IPS-20b (cell line): ENCODE measurements around the gene NOP9.
"Not testable (repeated sequence)": the region's sequence is repeated elsewhere in the genome, so short reads cannot be mapped to it uniquely, and the experiment has no call there.

Experiments used
- H3K27ac ChIP-seq: one replicate; pipeline ENCODE4 v1.5.1; 2013; ENCODE audit warnings: low read length
- H3K27me3 ChIP-seq: 2 replicates; pipeline ENCODE4 v1.6.1; 2013; ENCODE audit warnings: mild to moderate bottlenecking, low read length, inconsistent platforms; ENCODE audit not compliant: insufficient read depth
- H3K36me3 ChIP-seq: 2 replicates; pipeline ENCODE4 v1.6.1; 2013; ENCODE audit warnings: low read depth, mild to moderate bottlenecking, inconsistent platforms, low read length, moderate library complexity; ENCODE audit not compliant: insufficient read depth
- H3K4me1 ChIP-seq: 2 replicates; pipeline ENCODE4 v1.6.1; 2013; ENCODE audit warnings: mild to moderate bottlenecking, control low read depth, inconsistent platforms, low read length, moderate library complexity; ENCODE audit not compliant: insufficient read depth
- H3K4me3 ChIP-seq: 2 replicates; pipeline ENCODE4 v1.5.1; 2013; ENCODE audit warnings: mild to moderate bottlenecking, low read length, inconsistent platforms
- H3K9ac ChIP-seq: 2 replicates; pipeline ENCODE4 v1.6.1; 2013; ENCODE audit warnings: low read depth, mild to moderate bottlenecking, inconsistent platforms, low read length, moderate library complexity
- H3K9me3 ChIP-seq: 2 replicates; pipeline ENCODE4 v1.6.1; 2013; ENCODE audit warnings: mild to moderate bottlenecking, low read depth, low read length, inconsistent platforms; ENCODE audit not compliant: insufficient read depth

NOP9 gene

GRCh38 chr14:24325963-24326362, 26.3 kb downstream of the NOP9 start:
- H3K4me1 ChIP-seq = peaks cover 3% of the 10 kb centered on the region; the same call in 1 of the 2 replicates

DNA sequence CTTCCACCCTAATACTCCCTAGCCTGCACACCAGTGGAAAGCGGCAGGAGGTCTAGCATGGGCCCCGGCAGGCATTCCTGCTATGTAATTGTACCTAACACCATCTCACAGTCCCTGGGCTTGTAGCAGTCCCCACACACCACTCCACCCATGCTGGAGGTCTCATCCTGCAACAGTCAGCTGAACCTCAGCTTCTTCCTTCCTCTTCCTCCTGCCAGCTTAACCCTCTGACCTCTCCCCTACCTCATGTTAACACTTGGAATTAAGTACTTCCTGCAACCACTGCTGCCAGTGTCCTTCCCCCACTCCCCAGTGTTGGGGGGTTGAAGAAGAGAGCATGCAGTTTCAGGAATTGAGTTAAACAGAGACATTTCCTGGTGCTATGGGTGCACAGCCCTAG, 27.7 kb downstream of the NOP9 start:
- no peak overlapping the region for H3K4me3 ChIP-seq
- H3K36me3 ChIP-seq = no peaks in the 10 kb centered on the region
- no peak overlapping the region for H3K27ac ChIP-seq
- H3K4me1 ChIP-seq = no peaks in the 10 kb centered on the region
- no peak overlapping the region for H3K9ac ChIP-seq
- peaks cover 73% of the 10 kb centered on the region for H3K27me3 ChIP-seq
- H3K9me3 ChIP-seq = no peaks in the 10 kb centered on the region

More at GRCh38 chr14:24325963-24326362, 26.3 kb downstream of the NOP9 start:
- no peaks in the 10 kb centered on the region for H3K9me3 ChIP-seq
- no peak overlapping the region for H3K27ac ChIP-seq
- no peak overlapping the region for H3K4me3 ChIP-seq
- no peaks in the 10 kb centered on the region for H3K36me3 ChIP-seq
- H3K9ac ChIP-seq = no peak overlapping the region
- peaks cover 68% of the 10 kb centered on the region for H3K27me3 ChIP-seq

- not testable (repeated sequence) for H3K4me3 ChIP-seq, H3K4me1 ChIP-seq, H3K27ac ChIP-seq, H3K9ac ChIP-seq, H3K36me3 ChIP-seq, H3K9me3 ChIP-seq
- H3K27me3 ChIP-seq = peaks cover 74% of the 10 kb centered on the region
Measured at GRCh38 chr14:24327914-24328313, 28.3 kb downstream of the NOP9 start.

- peaks cover 74% of the 10 kb centered on the region for H3K27me3 ChIP-seq
- H3K9me3 ChIP-seq = peaks cover 2% of the 10 kb centered on the region; the same call in 1 of the 2 replicates
- no peaks in the 10 kb centered on the region for H3K36me3 ChIP-seq
- H3K27ac ChIP-seq = no peak overlapping the region
- no peak overlapping the region for H3K4me3 ChIP-seq
- H3K4me1 ChIP-seq = no peaks in the 10 kb centered on the region; the same call in 1 of the 2 replicates
- H3K9ac ChIP-seq = no peak overlapping the region
Measured at GRCh38 chr14:24329073-24329663, 29.5 kb downstream of the NOP9 start.

GRCh38 chr14:24329736-24330135, 30.1 kb downstream of the NOP9 start:
- Histone ChIP-seq H3K4me3 (no peak overlapping the region), H3K4me1 (no peaks in the 10 kb centered on the region; the same call in 1 of the 2 replicates), H3K36me3 (no peaks in the 10 kb centered on the region), H3K27ac (no peak overlapping the region), H3K9ac (no peak overlapping the region), H3K27me3 (peaks cover 78% of the 10 kb centered on the region), H3K9me3 (peaks cover 4% of the 10 kb centered on the region; the same call in 1 of the 2 replicates)

DNA sequence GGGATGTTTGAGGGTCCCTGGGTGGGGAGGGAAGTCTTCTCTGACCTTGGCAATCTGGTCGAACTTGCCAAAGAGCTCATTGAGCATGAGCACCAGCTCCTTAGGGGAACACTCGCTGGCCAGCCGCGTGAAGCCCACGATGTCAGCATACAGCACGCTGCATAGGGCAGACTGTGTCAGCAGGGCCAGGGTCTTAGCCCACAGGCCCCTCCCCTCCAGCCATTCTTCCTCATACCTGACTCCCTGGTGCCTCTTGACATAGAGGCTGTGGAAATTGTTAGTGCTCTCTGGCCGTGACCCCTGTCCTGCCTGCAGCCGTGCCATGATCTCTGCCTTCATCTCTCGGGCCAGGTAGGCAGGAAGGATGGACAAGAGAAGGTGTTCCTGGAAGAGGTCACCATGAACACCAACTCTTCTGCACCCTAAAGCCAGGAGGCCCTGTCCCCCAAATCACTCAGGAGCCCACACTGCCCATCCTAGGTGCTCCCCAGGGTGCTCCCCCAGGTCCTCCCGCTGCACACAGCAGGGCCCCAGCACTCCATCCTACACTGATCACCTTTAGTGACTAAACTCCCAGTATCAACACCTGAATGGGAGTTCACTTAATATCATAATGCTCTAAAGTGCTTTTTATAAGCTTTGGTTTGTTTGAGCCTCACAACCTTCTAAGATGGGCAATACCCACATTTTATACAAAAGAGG, 31.5 kb downstream of the NOP9 start:
- Histone ChIP-seq H3K27me3 (peaks cover 80% of the 10 kb centered on the region), H3K4me1 (no peaks in the 10 kb centered on the region; the same call in 1 of the 2 replicates), H3K27ac (no peak overlapping the region), H3K9ac (no peak overlapping the region), H3K4me3 (no peak overlapping the region), H3K9me3 (peaks cover 4% of the 10 kb centered on the region; the same call in 1 of the 2 replicates), H3K36me3 (no peaks in the 10 kb centered on the region)

- H3K27me3 ChIP-seq = peaks cover 84% of the 10 kb centered on the region
Measured at GRCh38 chr14:24331731-24332267, 32.1 kb downstream of the NOP9 start.

DNA sequence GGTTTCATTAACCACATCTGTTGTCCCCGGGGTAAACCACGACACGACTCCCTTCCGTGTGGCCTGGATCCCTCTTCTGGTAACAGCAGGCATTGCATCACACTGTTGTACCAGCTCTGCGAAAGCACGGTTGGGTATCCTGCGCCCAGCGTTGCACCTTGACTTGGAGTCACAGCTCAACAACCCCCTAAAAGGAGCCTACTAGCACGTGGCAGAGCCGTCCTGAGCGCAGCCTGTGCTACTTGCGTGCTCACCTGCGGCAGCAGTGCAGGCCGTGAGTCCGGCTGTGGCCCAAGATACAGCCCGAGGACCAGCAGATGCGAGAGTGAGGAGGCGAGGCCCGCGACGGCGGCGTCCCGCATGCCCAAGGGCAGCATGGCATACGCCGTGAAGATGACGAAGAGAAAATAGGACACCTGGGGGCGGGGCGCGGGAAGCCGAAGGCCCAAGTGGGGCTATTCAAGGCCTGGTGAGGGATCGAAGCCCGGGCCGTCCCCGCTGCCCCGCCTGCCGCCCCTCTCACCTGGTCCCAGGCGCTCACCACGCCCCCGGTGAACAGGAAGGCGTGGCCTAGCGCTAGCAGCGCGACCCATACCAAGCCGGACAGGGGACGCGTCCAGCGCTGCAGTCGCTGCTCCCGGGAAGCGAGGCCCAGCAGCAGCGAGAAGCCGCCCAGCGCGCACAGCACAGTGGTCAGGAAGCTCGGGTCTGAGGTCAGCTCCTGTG, 32.8 kb downstream of the NOP9 start:
- Histone ChIP-seq H3K9me3 (peaks cover 4% of the 10 kb centered on the region; the same call in 1 of the 2 replicates), H3K27me3 (peaks cover 90% of the 10 kb centered on the region), H3K9ac (no peak overlapping the region), H3K27ac (no peak overlapping the region), H3K4me3 (peak overlapping the region; percentile 62), H3K4me1 (no peaks in the 10 kb centered on the region; the same call in 1 of the 2 replicates), H3K36me3 (no peaks in the 10 kb centered on the region)

More at GRCh38 chr14:24331731-24332267, 32.1 kb downstream of the NOP9 start:
- no peak overlapping the region for H3K27ac ChIP-seq
- H3K36me3 ChIP-seq = no peaks in the 10 kb centered on the region
- H3K4me1 ChIP-seq = no peaks in the 10 kb centered on the region; the same call in 1 of the 2 replicates
- H3K9me3 ChIP-seq = peaks cover 4% of the 10 kb centered on the region; the same call in 1 of the 2 replicates
- peak overlapping the region; percentile 62; the same call in 1 of the 2 replicates for H3K4me3 ChIP-seq
- H3K9ac ChIP-seq = no peak overlapping the region

DNA sequence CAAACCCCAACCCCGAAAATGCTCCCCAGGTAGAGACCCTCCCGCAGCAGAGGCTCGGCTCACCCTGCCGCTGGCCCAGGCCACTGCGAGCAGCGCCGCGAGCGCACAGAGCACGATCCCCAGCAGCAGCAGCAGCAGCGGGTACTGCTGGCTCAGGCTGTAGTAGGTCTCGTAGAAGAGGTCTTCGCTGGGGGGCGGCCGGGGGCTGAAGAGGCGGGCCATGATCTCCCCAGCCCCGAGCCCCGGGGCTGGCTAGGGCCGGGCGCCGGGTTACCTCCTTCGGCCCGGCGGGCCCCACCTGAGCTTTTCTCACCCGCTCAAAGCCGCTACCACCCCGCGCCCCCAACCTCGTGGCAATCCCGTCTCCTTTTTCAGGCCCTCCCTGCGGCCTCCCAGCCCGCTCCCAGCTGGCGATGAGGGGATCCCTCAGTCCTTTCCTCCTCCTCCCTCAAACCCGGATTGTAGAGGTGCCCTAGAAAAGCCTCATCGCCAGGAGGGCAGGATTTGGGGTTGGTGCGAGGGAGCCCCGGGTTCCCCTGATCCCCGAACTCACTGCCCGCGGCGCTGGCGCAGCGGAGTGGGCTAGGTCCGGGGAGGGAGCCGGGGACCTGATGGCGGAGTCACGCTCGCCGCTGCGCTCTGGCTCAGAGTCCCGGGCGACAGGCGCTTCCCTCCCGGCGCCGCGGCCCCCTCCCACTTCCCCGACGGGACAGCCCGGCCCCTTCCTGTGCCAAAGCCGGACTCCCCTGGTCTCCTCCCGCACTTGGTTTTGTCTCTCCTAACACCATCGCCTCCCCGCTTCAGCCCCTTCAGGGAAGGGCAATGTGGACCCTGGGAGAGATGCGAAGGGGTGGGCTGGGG, 35.0 kb downstream of the NOP9 start, which contains the start of gene ADCY4:
Gene ADCY4, minus strand, starts transcription at position 641 of the 861 bp plus-strand sequence. Its CDS starts 419 bp downstream, at position 222.
- Histone ChIP-seq H3K36me3 (no peaks in the 10 kb centered on the region), H3K9me3 (peaks cover 4% of the 10 kb centered on the region; the same call in 1 of the 2 replicates), H3K9ac (no peak within 1 kb of the TSS), H3K27me3 (peaks cover 100% of the 10 kb centered on the region), H3K27ac (no peak within 1 kb of the TSS), H3K4me1 (no peaks in the 10 kb centered on the region; the same call in 1 of the 2 replicates), H3K4me3 (peak within 1 kb of the TSS; percentile 79)

DNA sequence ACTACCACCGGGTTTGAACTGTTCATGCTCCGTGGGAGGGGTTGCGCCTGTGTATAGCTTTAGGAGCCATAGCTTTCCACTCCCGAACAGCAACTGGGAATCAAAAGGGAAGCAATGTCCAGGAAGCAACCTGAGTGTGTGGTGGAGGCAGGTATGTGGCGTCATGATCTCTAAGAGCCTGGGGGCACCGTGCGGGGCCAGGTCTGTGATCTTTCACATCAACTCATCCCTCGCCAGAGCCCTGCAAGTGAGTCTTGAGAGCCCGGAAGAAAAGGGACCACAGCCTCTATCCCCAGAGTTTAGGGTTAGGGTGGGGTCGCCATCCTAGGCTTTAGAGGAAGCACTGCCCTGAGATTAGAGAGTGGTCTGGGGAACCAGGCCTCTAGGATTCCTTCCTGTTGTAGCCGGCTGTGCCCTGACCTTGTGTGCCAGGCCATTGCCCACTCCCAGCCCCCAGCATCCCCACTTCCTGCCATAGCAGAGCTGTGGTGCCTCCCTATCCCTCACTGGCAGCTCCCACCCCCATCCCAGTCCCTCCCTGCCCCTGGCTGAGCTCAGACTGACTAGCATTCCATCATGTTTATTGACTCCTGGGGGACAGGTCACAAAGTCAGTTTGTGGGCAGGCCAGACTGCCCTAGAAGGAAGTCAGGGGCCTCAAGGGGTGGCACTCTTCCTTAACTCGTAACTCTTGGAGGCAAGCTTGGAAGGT, 36.0 kb downstream of the NOP9 start:
- H3K9me3 ChIP-seq = peaks cover 4% of the 10 kb centered on the region; the same call in 1 of the 2 replicates
- H3K4me3 ChIP-seq = peak overlapping the region; percentile 79; the same call in 1 of the 2 replicates
- H3K27me3 ChIP-seq = peaks cover 100% of the 10 kb centered on the region
- H3K36me3 ChIP-seq = no peaks in the 10 kb centered on the region
- H3K4me1 ChIP-seq = no peaks in the 10 kb centered on the region; the same call in 1 of the 2 replicates
- no peak overlapping the region for H3K27ac ChIP-seq
- no peak overlapping the region for H3K9ac ChIP-seq
